GM18505 (cell line): ENCODE results near the gene MPZL3.
"Not testable (repeated sequence)": the region's sequence is repeated elsewhere in the genome, so short reads cannot be mapped to it uniquely, and the experiment has no call there.

Experiments used
- ATAC-seq: cut with Tn5 transposase; IDR thresholded peaks from one replicate; pipeline ENCODE4 v1.9.1; 2021; ENCODE audit not compliant: unreplicated experiment
- POLR2A ChIP-seq: IDR thresholded peaks from 4 replicates; pipeline ENCODE4 v1.6.1; 2011; ENCODE audit warnings: borderline replicate concordance; ENCODE audit not compliant: insufficient read depth, insufficient read length; ENCODE audit errors: extremely low read depth

Gene MPZL3

GRCh38 chr11:118186346-118187107 is 65.6 kb downstream of the MPZL3 start:
- ATAC-seq = no peak
- TF ChIP-seq POLR2A = no peak

GRCh38 chr11:118184784-118185579 is 67.2 kb downstream of the MPZL3 start:
- no peak for TF ChIP-seq POLR2A
- no peak for ATAC-seq

- not testable (repeated sequence) for ATAC-seq
These were observed 68.5 kb downstream of the MPZL3 start for GRCh38 chr11:118183691-118184090.

- no peak for TF ChIP-seq POLR2A
- ATAC-seq = no peak
These were observed 71.9 kb downstream of the MPZL3 start for GRCh38 chr11:118180300-118180703.

GRCh38 chr11:118176778-118177134 is 75.4 kb downstream of the MPZL3 start:
- ATAC-seq = no peak
- no peak for TF ChIP-seq POLR2A
